Caki2 (cell line): Measurements from ENCODE around the gene RCBTB2. TPM values are rescaled to one million over a fixed set of nuclear protein-coding genes. Genes with fewer than 3 reads are reported as not detected.
"Not testable (repeated sequence)": the region's sequence is repeated elsewhere in the genome, so short reads cannot be mapped to it uniquely, and the experiment has no call there.

Source experiments
- DNase-seq: peaks from one replicate; pipeline ENCODE4 v3.0.0-alpha.2; 2015; ENCODE audit warnings: low read depth
- in situ Hi-C: cut with HindIII; loops from 2 replicates; pipeline ENCODE4 v1.10.0; 2016; ENCODE audit warnings: low sequenced_read_pairs, low pct_unique_long_range_greater_than_20kb, mixed read lengths
- total RNA-seq: library from RNA; depleted of rRNA; stranded (reverse); fragments of >200 nt; shearing (Covaris generic); gene quantifications from 2 replicates; pipeline ENCODE4 v1.2.3, GENCODE V29; 2014; ENCODE audit warnings: low replicate concordance

The RCBTB2 gene
- total RNA-seq, 1 experiment from 2014 or later: 1.7 TPM

- in situ Hi-C loops: no loop called here
- no peak for DNase-seq
Measured at GRCh38 chr13:48485432-48485831, 47.4 kb downstream of the RCBTB2 start.

- in situ Hi-C loops: no loop called here
- no peak for DNase-seq
Measured at GRCh38 chr13:48483575-48483974, 49.3 kb downstream of the RCBTB2 start.

- no peak for DNase-seq
- in situ Hi-C loops: no loop called here
Measured at GRCh38 chr13:48478391-48478790, 54.5 kb downstream of the RCBTB2 start.

GRCh38 chr13:48477191-48477855 is 55.6 kb downstream of the RCBTB2 start:
- DNase-seq: no peak
- in situ Hi-C loops: no loop called here

- in situ Hi-C loops: no loop called here
- DNase-seq: no peak
Measured at GRCh38 chr13:48476686-48477085, 56.2 kb downstream of the RCBTB2 start.

GRCh38 chr13:48476215-48476614 is 56.7 kb downstream of the RCBTB2 start:
- no peak for DNase-seq
- in situ Hi-C loops: no loop called here

- in situ Hi-C loops: no loop called here
- DNase-seq: no peak
Measured at GRCh38 chr13:48475230-48475629, 57.6 kb downstream of the RCBTB2 start.

GRCh38 chr13:48457578-48458242 is 75.2 kb downstream of the RCBTB2 start:
- in situ Hi-C loops: no loop called here
- DNase-seq: no peak

- in situ Hi-C loops: no loop called here
- no peak for DNase-seq
Measured at GRCh38 chr13:48456546-48456945, 76.3 kb downstream of the RCBTB2 start.

GRCh38 chr13:48451196-48451595 is 81.7 kb downstream of the RCBTB2 start:
- DNase-seq, in situ Hi-C loops: not testable (repeated sequence)

GRCh38 chr13:48449656-48450055 is 83.2 kb downstream of the RCBTB2 start:
- in situ Hi-C loops: no loop called here
- DNase-seq: no peak

GRCh38 chr13:48448959-48449614 is 83.8 kb downstream of the RCBTB2 start:
- in situ Hi-C loops: no loop called here
- no peak for DNase-seq

GRCh38 chr13:48448285-48448958 is 84.5 kb downstream of the RCBTB2 start:
- no peak for DNase-seq
- in situ Hi-C loops: no loop called here

GRCh38 chr13:48446464-48446863 is 86.4 kb downstream of the RCBTB2 start:
- no peak for DNase-seq
- in situ Hi-C loops: no loop called here

- in situ Hi-C loops: no loop called here
Measured at GRCh38 chr13:48443442-48444208, 89.3 kb downstream of the RCBTB2 start.

More at GRCh38 chr13:48443442-48444208, 89.3 kb downstream of the RCBTB2 start:
- no peak for DNase-seq
